BJ (cell line): ENCODE results near the gene GPX4. TPM values are rescaled to one million over a fixed set of nuclear protein-coding genes. Genes with fewer than 3 reads are reported as not detected.

Source experiments
- CTCF ChIA-PET: fragments of 350-600 bp; formaldehyde crosslinking; extraction: SDS; loops from one replicate; lab custom pipeline; 2021; ENCODE audit warnings: antibody characterized with exemption, inconsistent platforms; lab: Yijun Ruan, JAX
- POLR2A ChIA-PET: fragments of 300-600 bp; sonication (Branson Sonifier 250); formaldehyde crosslinking; extraction: SDS; loops from one replicate; lab custom pipeline; 2021; ENCODE audit warnings: antibody characterized with exemption; lab: Charles Lee
- DNase-seq: peaks from one replicate; pipeline ENCODE4 v3.0.0-alpha.2; 2011; ENCODE audit warnings: low read depth
- H3K27me3 ChIP-seq: 2 replicates; pipeline ENCODE4 v1.6.0; 2011; ENCODE audit warnings: low read length; ENCODE audit not compliant: control insufficient read depth, insufficient read depth
- H3K36me3 ChIP-seq: 2 replicates; pipeline ENCODE4 v1.5.1; 2011; ENCODE audit warnings: low read length; ENCODE audit not compliant: control insufficient read depth, insufficient read depth
- H3K4me3 ChIP-seq: 2 replicates; pipeline ENCODE4 v1.5.1; 2011; ENCODE audit warnings: low read depth, mild to moderate bottlenecking, control low read depth, low read length
- polyA plus RNA-seq: library from polyadenylated mRNA; depleted of rRNA; stranded (reverse); fragments of >200 nt; gene quantifications from 2 replicates; pipeline ENCODE4 v1.2.3, GENCODE V29; 2011
- TF ChIP-seq, protein P1 (sequence below): IDR thresholded peaks from 2 replicates; pipeline ENCODE4 v1.5.1; 2011; ENCODE audit warnings: low read depth, mild to moderate bottlenecking, control low read depth, inconsistent platforms, low read length, moderate library complexity; ENCODE audit not compliant: insufficient read depth

GPX4 gene
- polyA plus RNA-seq, 1 experiment: 626 TPM

DNA sequence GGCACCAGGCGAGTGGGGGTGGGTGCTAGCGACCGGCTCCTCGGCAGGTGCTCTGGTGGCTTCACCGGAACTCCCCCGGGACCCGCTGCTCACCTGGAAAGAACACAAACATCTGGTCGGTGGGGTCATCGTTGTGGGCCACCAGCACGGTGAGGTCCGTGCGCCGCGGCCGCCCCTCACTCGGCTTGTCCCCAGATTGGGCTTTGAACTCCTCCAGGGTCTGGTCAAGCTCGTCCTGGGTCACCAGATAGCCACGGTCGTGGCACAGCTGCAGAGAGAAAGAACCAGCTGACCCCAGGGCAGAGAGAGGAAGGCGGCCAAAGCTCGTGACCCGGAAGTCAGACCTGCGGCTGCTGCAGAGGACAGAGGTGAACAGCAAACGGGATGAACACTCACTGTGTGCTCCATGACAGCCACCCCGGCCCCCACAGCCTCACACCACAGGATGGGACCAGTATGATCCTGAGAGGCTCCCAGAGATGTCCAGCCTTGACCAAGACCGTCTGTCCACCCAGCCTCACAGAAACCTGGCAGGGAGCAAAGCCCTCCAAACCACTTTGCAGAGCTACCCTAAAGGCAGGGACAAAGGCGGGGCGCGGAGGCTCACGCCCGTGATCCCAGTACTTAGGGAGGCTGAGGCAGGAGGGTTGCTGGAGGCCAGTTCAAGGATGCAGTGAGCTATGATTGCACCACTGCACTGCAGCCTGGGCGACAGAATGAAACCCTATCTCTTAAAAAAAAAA is 9.8 kb upstream of the GPX4 start:
- H3K36me3 ChIP-seq: peaks cover 21% of the 10 kb centered on the region
- no peaks in the 10 kb centered on the region for H3K27me3 ChIP-seq
- no peak for DNase-seq
- TF ChIP-seq, protein P1, sequence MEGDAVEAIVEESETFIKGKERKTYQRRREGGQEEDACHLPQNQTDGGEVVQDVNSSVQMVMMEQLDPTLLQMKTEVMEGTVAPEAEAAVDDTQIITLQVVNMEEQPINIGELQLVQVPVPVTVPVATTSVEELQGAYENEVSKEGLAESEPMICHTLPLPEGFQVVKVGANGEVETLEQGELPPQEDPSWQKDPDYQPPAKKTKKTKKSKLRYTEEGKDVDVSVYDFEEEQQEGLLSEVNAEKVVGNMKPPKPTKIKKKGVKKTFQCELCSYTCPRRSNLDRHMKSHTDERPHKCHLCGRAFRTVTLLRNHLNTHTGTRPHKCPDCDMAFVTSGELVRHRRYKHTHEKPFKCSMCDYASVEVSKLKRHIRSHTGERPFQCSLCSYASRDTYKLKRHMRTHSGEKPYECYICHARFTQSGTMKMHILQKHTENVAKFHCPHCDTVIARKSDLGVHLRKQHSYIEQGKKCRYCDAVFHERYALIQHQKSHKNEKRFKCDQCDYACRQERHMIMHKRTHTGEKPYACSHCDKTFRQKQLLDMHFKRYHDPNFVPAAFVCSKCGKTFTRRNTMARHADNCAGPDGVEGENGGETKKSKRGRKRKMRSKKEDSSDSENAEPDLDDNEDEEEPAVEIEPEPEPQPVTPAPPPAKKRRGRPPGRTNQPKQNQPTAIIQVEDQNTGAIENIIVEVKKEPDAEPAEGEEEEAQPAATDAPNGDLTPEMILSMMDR: no peak
- H3K4me3 ChIP-seq: peak overlapping the region; percentile 99
- CTCF ChIA-PET: interaction anchor here (0.7 kb wide), 1 partner anchor 232 kb away, joined by 3 read pairs; no protein-coding TSS in a partner anchor
- POLR2A ChIA-PET: interaction anchor here (0.6 to 0.7 kb wide), 2 partner anchors 41 to 68 kb away, joined by 3 read pairs; partner anchors contain the start of gene CNN2

GRCh38 chr19:1094655-1094977 is 9.2 kb upstream of the GPX4 start:
- peak overlapping the region; percentile 99 for H3K4me3 ChIP-seq
- TF ChIP-seq, protein P1: no peak
- DNase-seq: no peak
- no peaks in the 10 kb centered on the region for H3K27me3 ChIP-seq
- peaks cover 16% of the 10 kb centered on the region for H3K36me3 ChIP-seq
- CTCF ChIA-PET: interaction anchor here (0.7 kb wide), 1 partner anchor 233 kb away, joined by 3 read pairs; no protein-coding TSS in a partner anchor
- POLR2A ChIA-PET: interaction anchor here (0.6 kb wide), 1 partner anchor 42 kb away, joined by 3 read pairs; no protein-coding TSS in a partner anchor

DNA sequence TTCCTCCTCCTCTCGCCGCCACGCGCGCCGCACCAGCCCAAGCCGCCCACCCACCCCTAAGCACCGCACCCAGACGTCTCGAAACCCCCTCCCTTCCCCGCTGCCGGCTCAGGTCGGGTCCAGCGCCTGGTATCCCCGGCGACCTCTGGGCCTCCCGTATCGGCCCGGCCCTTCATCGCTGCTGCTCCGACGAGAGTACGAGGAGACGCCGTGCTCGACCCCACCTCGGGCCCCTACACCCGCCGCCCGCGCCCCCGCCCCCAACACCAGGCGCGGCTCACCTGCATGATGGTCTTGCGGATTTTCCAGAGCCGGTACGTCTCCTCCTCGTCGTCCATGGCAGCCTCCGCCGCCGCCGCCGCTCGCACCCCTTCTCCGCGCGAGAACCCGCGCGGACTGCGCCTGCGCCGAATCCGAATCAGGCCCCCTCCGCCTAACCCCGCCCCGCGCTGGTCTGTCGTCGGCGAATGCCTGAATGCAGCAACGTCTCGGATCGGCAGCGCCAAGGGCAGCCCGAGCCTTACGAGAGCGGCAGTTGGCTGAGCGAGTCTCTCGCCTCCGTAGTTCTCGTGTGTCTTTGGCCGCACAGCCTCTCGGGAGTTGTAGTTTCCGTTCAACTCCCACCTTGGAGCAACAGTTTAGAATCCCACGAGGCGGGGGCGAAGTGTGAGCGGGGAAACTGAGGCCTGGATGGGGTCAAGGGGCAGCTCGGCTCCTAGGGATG is 8.7 kb upstream of the GPX4 start, which contains the start of gene POLR2E:
Gene POLR2E (minus strand): TSS at position 398 of the 724 bp plus-strand sequence. CDS start 60 bp downstream, at position 338.
- Histone ChIP-seq H3K4me3 (peak within 1 kb of the TSS; percentile 99), H3K27me3 (no peaks in the 10 kb centered on the region), H3K36me3 (peaks cover 15% of the 10 kb centered on the region)
- POLR2A ChIA-PET: interaction anchor here (0.7 kb wide), 1 partner anchor 111 kb away, joined by 3 read pairs; no protein-coding TSS in a partner anchor
- DNase-seq: peak; percentile 75
- CTCF ChIA-PET: interaction anchor here (0.7 kb wide), 1 partner anchor 234 kb away, joined by 3 read pairs; no protein-coding TSS in a partner anchor
- TF ChIP-seq, protein P1: no peak

DNA sequence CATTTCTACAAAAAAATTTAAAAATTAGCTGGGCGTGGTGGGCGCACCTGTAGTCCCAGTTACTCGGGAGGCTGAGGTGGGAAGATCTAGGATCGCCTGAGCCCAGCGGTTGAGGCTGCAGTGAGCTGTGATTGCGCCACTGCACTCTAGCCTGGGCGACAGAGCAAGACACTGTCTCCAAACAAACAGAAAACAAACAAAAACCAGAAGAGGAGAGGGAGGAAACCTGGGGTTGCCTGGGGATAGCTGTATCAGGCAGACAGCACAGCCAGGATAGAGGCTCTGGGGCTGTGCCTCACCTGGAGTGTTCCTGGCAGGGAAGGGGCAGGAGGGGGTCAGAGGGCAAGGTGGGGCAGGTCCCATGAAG is 6.0 kb upstream of the GPX4 start:
- no peak overlapping the region for H3K4me3 ChIP-seq
- ChIA-PET POLR2A (no interaction called here), CTCF (interaction anchor here (0.6 to 1.0 kb wide), 2 partner anchors 35 to 259 kb away, joined by 3 read pairs; no protein-coding TSS in a partner anchor)
- H3K27me3 ChIP-seq: no peaks in the 10 kb centered on the region
- DNase-seq: no peak
- TF ChIP-seq, protein P1: no peak
- peaks cover 2% of the 10 kb centered on the region; the same call in 1 of the 2 replicates for H3K36me3 ChIP-seq
